PC-3 (cell line): ENCODE data around the gene KAT2B.

Experiments used
- CTCF ChIP-seq: fragments of 300-600 bp; sonication (generic); conservative IDR thresholded peaks from 2 replicates; pipeline ENCODE4 v1.5.1; 2017; ENCODE audit warnings: antibody characterized with exemption, low read depth, mild to moderate bottlenecking, low read length
- EZH2 ChIP-seq: fragments of 300-600 bp; sonication (generic); IDR thresholded peaks from one replicate; pipeline ENCODE4 v1.6.1; 2017; ENCODE audit warnings: antibody characterized with exemption, mild to moderate bottlenecking, low read length; ENCODE audit not compliant: unreplicated experiment
- EZH2phosphoT487 ChIP-seq: fragments of 300-600 bp; sonication (generic); IDR thresholded peaks from 2 replicates; pipeline ENCODE4 v1.6.1; 2018; ENCODE audit warnings: mild to moderate bottlenecking, antibody characterized with exemption, low read length, borderline replicate concordance

GRCh38 chr3:20007960-20008359, 32.3 kb upstream of the KAT2B start:
- no peak for TF ChIP-seq CTCF
- no peak for TF ChIP-seq EZH2
- TF ChIP-seq EZH2phosphoT487, result no peak
